Measurements from ENCODE around the gene APOE. TPM values are rescaled to one million over a fixed set of nuclear protein-coding genes. Genes with fewer than 3 reads are reported as not detected.

The APOE gene
- total and polyA plus RNA-seq, 2 of the 13 experiments (the other 11 are each of a cell fraction or from before 2014, with no cell fraction given): 1,328 to 1,470 TPM

DNA sequence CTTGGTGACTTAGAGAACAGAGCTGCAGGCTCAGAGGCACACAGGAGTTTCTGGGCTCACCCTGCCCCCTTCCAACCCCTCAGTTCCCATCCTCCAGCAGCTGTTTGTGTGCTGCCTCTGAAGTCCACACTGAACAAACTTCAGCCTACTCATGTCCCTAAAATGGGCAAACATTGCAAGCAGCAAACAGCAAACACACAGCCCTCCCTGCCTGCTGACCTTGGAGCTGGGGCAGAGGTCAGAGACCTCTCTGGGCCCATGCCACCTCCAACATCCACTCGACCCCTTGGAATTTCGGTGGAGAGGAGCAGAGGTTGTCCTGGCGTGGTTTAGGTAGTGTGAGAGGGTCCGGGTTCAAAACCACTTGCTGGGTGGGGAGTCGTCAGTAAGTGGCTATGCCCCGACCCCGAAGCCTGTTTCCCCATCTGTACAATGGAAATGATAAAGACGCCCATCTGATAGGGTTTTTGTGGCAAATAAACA lies 18.7 kb downstream of the APOE start (continued):
- TF ChIP-seq, protein P1, sequence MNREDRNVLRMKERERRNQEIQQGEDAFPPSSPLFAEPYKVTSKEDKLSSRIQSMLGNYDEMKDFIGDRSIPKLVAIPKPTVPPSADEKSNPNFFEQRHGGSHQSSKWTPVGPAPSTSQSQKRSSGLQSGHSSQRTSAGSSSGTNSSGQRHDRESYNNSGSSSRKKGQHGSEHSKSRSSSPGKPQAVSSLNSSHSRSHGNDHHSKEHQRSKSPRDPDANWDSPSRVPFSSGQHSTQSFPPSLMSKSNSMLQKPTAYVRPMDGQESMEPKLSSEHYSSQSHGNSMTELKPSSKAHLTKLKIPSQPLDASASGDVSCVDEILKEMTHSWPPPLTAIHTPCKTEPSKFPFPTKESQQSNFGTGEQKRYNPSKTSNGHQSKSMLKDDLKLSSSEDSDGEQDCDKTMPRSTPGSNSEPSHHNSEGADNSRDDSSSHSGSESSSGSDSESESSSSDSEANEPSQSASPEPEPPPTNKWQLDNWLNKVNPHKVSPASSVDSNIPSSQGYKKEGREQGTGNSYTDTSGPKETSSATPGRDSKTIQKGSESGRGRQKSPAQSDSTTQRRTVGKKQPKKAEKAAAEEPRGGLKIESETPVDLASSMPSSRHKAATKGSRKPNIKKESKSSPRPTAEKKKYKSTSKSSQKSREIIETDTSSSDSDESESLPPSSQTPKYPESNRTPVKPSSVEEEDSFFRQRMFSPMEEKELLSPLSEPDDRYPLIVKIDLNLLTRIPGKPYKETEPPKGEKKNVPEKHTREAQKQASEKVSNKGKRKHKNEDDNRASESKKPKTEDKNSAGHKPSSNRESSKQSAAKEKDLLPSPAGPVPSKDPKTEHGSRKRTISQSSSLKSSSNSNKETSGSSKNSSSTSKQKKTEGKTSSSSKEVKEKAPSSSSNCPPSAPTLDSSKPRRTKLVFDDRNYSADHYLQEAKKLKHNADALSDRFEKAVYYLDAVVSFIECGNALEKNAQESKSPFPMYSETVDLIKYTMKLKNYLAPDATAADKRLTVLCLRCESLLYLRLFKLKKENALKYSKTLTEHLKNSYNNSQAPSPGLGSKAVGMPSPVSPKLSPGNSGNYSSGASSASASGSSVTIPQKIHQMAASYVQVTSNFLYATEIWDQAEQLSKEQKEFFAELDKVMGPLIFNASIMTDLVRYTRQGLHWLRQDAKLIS (CRISPR knock-in tag; IDR thresholded peaks at IDR 0.05): peak; percentile 86
- peak; percentile 49; the same call in 1 of the 2 replicates for TF ChIP-seq PRMT3 (CRISPR knock-in tag; IDR thresholded peaks at IDR 0.05; ENCODE audit: borderline replicate concordance, low read depth)
- TF ChIP-seq ZNF24 (IDR thresholded peaks at IDR 0.05): no peak
- TF ChIP-seq, protein P2, sequence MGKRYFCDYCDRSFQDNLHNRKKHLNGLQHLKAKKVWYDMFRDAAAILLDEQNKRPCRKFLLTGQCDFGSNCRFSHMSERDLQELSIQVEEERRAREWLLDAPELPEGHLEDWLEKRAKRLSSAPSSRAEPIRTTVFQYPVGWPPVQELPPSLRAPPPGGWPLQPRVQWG (CRISPR knock-in tag; IDR thresholded peaks at IDR 0.05; ENCODE audit: borderline replicate concordance, low read depth): no peak
- TF ChIP-seq, protein P3, sequence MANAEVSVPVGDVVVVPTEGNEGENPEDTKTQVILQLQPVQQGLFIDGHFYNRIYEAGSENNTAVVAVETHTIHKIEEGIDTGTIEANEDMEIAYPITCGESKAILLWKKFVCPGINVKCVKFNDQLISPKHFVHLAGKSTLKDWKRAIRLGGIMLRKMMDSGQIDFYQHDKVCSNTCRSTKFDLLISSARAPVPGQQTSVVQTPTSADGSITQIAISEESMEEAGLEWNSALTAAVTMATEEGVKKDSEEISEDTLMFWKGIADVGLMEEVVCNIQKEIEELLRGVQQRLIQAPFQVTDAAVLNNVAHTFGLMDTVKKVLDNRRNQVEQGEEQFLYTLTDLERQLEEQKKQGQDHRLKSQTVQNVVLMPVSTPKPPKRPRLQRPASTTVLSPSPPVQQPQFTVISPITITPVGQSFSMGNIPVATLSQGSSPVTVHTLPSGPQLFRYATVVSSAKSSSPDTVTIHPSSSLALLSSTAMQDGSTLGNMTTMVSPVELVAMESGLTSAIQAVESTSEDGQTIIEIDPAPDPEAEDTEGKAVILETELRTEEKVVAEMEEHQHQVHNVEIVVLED (CRISPR knock-in tag; IDR thresholded peaks at IDR 0.05; ENCODE audit: borderline replicate concordance): no peak
- TF ChIP-seq NFE2L2 (IDR thresholded peaks at IDR 0.05; ENCODE audit: low read length): peak; percentile 22; the same call in 1 of the 2 replicates
- no peak for TF ChIP-seq ZNF75D (CRISPR knock-in tag; IDR thresholded peaks at IDR 0.05; ENCODE audit: borderline replicate concordance)
- TF ChIP-seq MLLT10 (CRISPR knock-in tag; IDR thresholded peaks at IDR 0.05): no peak
- peak; percentile 90 for TF ChIP-seq NFKBIZ (CRISPR knock-in tag; IDR thresholded peaks at IDR 0.05)
- no peak for TF ChIP-seq ZNF343 (CRISPR knock-in tag; IDR thresholded peaks at IDR 0.05)
- peak; percentile 51; the same call in 1 of the 2 replicates for TF ChIP-seq SMC3 (IDR thresholded peaks at IDR 0.05; ENCODE audit: low read length)
- TF ChIP-seq GATA4 (IDR thresholded peaks at IDR 0.05; ENCODE audit: borderline replicate concordance, low read depth): peak; percentile 84; the same call in 1 of the 2 replicates
- TF ChIP-seq MAFF (IDR thresholded peaks at IDR 0.05; ENCODE audit: low read depth, low read length): no peak
- TF ChIP-seq ZNF562 (CRISPR knock-in tag; IDR thresholded peaks at IDR 0.05; ENCODE audit: borderline replicate concordance): no peak
- peak in 1 of 2 experiments; percentile 96; a peak in 2 of 4 replicates for TF ChIP-seq KLF16 (CRISPR knock-in tag; IDR thresholded peaks at IDR 0.05)
- peak; percentile 99 for TF ChIP-seq SALL1 (CRISPR knock-in tag; IDR thresholded peaks at IDR 0.05)
- TF ChIP-seq SALL2 (CRISPR knock-in tag; IDR thresholded peaks at IDR 0.05): peak; percentile 94
- TF ChIP-seq, protein P4, sequence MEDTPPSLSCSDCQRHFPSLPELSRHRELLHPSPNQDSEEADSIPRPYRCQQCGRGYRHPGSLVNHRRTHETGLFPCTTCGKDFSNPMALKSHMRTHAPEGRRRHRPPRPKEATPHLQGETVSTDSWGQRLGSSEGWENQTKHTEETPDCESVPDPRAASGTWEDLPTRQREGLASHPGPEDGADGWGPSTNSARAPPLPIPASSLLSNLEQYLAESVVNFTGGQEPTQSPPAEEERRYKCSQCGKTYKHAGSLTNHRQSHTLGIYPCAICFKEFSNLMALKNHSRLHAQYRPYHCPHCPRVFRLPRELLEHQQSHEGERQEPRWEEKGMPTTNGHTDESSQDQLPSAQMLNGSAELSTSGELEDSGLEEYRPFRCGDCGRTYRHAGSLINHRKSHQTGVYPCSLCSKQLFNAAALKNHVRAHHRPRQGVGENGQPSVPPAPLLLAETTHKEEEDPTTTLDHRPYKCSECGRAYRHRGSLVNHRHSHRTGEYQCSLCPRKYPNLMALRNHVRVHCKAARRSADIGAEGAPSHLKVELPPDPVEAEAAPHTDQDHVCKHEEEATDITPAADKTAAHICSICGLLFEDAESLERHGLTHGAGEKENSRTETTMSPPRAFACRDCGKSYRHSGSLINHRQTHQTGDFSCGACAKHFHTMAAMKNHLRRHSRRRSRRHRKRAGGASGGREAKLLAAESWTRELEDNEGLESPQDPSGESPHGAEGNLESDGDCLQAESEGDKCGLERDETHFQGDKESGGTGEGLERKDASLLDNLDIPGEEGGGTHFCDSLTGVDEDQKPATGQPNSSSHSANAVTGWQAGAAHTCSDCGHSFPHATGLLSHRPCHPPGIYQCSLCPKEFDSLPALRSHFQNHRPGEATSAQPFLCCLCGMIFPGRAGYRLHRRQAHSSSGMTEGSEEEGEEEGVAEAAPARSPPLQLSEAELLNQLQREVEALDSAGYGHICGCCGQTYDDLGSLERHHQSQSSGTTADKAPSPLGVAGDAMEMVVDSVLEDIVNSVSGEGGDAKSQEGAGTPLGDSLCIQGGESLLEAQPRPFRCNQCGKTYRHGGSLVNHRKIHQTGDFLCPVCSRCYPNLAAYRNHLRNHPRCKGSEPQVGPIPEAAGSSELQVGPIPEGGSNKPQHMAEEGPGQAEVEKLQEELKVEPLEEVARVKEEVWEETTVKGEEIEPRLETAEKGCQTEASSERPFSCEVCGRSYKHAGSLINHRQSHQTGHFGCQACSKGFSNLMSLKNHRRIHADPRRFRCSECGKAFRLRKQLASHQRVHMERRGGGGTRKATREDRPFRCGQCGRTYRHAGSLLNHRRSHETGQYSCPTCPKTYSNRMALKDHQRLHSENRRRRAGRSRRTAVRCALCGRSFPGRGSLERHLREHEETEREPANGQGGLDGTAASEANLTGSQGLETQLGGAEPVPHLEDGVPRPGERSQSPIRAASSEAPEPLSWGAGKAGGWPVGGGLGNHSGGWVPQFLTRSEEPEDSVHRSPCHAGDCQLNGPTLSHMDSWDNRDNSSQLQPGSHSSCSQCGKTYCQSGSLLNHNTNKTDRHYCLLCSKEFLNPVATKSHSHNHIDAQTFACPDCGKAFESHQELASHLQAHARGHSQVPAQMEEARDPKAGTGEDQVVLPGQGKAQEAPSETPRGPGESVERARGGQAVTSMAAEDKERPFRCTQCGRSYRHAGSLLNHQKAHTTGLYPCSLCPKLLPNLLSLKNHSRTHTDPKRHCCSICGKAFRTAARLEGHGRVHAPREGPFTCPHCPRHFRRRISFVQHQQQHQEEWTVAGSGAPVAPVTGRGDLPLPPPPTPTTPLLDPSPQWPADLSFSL (CRISPR knock-in tag; IDR thresholded peaks at IDR 0.05): no peak

Measured in HepG2 (cell line).